DMS 273 (cell line): ENCODE measurements around the gene RCAN3.
"Not testable (repeated sequence)": the region's sequence is repeated elsewhere in the genome, so short reads cannot be mapped to it uniquely, and the experiment has no call there.

Experiments used
- DNase-seq: peaks from one replicate; lab custom pipeline; 2025; ENCODE audit not compliant: unreplicated experiment; lab: John Stamatoyannopoulos, UW

Gene RCAN3

DNA sequence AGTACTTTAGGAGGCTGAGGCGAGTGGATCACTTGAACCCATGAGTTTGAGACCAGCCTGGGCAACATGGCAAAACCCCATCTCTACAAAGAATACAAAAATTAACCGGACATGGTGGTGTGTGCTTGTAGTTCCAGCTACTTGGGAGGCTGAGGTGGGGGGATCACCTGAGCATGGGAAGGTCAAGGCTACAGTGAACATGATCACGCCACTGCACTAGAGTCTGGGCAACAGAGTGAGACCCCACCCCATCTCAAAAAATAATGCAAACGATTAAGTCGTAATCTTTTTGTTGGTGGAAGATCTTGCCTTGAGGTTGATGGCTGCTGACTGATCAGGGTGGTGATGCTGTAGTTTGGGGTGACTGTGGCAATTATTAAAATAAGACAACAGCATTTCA, 6.3 kb downstream of the RCAN3 start:
- DNase-seq: no peak

DNA sequence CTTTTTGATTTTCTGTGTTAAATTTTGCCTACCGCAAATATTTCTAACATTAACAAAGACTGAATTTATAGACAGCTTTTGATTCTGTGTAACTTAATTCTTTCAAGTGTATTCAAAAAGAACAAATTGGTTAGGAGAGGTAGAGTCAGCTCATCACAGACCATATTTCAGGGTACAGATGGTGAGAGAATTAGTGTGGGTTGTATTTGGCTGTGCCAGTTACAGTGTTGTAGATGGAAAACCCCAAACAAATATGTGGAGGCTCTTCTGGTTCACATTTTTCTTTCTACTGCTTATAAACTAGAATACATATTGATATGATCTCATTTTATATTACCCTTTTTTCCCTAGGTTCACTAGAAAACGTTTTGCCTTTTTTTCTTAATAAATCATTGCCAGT, 11.1 kb downstream of the RCAN3 start:
- DNase-seq: no peak

DNA sequence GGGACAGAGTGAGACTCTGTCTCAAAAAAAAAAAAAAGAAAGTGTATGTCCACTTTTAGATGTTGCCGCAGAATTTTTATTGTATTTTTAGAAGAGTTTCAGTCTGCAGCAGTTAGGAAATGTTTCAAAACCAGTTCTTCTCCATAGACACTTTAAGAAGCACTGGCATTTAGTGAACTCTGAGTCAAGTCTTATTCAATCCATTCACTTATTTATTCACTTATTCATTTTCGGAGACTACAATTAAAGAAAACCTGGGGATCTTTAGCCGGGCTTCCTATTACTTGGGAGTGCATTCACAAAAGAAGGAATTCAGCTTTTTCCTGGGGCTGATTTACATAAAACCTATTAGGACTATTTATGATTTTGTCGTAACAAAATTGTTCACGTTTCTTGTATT, 12.3 kb downstream of the RCAN3 start:
- DNase-seq: no peak

DNA sequence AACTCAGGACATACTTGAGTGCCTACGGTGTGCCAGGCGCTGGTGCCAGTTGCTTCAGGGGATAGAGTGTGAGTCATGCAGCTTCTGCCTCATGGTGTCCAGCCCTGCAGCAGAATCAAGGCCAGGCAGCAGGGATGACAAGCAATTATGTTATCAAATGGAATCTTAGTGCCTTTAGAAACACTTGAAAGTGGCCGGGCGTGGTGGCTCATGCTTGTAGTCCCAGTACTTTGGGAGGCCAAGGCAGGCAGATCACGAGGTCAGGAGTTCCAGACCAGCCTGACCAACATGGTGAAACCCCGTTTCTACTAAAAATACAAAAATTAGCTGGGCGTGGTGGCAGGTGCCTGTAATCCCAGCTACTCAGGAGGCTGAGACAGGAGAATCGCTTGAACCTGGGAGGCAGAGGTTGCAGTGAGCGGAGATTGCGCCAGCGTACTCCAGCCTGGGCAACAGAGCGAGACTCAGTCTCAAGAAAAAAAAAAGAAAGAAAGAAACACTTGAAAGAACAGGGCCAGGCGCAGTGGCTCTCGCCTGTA, 13.1 kb downstream of the RCAN3 start:
- DNase-seq: not testable (repeated sequence)

DNA sequence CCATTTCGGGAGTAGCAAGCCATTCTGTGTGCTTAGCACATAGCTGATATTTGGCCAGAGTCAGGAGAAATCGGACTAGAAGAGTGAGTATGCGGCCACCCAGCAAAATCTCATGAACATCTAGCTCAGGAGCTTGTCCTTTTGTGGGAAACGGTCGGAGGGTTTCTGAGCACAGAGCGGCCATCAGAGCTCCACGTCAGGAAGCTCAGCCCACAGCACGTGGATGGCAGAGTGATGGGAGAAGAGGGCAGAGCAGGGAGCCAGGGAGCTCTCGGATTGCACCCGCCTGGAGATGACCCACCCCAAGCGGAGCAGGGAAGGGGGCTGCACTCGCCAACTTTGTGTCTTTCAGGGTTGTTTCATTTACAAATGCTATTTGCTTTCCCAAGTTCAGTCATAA, 13.9 kb downstream of the RCAN3 start:
- DNase-seq: no peak

DNA sequence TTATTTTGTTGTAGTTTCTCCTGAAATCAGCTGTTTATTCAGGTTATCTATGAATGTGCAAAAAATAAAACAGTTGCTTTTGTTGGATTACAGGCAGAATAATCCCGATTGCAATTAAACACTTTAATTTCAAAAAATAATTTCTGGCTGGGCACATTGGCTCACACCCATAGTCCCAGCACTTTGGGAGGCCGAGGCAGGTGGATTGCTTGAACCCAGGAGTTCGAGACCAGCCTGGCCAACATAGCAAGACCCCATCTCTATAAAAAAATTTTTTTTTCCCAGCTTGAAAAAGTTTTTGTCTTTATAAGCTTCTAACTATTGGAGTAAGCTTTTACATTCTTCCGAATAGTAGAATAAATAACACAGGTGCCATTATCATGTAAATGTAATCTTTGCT, 15.3 kb downstream of the RCAN3 start:
- no peak for DNase-seq

DNA sequence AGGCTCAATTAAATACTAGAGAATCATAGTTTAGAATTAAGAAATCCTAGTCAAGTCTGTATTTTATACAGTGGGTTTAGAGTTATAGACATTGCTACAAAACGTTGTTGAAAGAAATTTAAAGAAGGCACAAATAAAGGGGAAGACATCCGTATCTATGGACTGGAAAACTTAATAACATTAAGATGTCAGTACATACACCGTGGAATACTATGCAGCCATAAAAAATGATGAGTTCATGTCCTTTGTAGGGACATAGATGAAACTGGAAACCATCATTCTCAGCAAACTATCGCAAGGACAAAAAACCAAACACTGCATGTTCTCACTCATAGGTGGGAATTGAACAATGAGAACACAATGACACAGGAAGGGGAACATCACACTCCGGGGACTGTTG, 17.6 kb downstream of the RCAN3 start:
- DNase-seq: not testable (repeated sequence)

DNA sequence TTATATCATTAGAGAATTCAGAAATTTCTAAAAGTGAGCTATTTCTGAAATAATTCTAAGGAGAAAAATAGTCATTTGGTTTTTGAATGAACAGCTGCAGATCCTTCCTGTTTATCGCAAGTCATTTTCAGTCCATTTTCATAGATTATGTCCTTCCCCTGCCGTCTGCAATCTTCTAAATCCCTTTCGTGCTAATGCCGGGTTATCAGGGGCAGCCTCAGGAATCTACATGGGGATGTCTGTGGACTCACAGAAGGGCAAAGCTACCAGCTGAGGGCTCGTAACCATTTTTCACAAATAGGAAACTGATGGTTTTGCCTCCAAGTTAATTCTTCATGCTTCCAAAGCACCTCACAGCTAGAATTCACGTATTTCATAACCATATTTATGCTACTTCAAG, 23.0 kb downstream of the RCAN3 start:
- no peak for DNase-seq

DNA sequence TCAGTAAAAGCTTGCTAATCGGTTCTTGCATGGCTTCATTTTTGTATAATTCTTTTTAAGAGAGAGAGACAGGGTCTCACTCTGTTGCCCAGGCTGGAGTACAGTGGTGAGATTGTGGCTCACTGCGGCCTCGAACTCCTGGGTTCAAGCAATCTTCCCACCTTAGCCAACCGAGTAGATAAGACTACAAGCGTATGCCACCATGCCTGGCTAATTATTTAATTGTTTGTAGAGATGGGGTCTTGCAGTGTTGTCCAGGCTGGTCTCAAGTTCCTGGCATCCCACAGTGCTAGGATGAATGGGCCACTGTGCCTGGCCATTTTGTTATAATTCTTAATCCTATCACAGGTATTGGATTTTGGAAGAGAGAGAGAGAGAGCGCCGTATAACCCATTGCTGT, 23.4 kb downstream of the RCAN3 start:
- no peak for DNase-seq

DNA sequence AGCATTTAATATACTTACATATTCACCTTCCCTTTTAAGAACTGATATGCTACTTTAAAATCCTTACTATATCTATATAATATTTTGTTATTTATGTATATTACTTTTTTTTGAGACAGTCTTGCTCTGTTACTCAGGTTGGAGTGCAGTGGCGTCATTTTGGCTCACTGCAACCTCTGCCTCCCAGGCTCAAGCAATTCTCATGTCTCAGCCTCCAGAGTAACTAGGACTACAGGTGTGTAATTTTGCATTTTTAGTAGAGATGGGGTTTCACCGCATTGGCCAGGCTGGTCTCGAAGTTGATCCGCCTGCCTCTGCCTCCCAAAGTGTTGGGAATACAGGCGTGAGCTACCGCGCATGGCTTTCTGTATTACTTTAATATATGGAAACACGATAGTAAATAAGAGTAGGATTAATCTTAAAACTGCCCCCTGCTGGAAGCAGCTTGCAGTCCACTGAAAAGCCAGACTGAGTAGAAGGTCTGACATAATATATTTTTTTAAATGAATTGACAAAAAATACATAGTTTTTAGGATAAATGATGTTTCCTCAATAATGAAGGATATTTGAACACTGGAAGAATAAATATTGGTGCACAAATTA, 24.4 kb downstream of the RCAN3 start:
- DNase-seq: peak; percentile 37

DNA sequence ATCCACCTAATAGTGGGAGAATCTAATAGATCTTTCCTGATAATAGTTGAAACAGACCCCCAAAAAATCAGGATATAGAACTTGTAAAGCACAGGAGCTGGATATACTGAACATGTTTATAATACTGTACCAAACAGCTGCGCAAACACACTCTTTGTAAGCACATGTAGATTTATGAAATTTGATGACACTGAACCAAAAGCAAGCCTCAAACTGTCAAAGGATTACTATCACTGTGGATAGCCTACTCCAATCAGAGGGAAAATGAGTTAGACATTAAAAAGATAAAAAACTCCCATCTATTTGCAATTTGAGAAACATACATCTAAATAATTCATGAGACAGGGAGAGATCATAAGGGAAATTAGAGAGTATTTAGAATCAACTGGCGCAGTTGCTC, 26.1 kb downstream of the RCAN3 start:
- no peak for DNase-seq

DNA sequence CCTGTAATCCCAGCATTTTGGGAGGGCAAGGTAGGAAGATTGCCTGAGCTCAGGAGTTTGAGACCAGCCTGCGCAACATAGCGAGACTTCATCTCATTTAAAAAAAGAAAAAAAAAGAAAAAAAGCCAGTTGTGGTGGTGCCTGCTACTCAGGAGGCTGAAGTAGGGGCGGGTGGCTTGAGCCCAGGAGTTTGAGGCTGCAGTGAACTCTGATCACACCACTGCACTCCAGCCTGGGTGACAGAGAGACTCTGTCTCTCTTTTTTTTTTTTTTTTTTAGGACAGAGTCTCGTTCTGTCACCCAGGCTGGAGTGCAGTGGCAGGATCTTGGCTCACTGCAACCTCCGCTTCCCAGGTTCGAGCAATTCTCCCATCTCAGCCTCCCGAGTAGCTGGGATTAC, 26.7 kb downstream of the RCAN3 start:
- DNase-seq: not testable (repeated sequence)

DNA sequence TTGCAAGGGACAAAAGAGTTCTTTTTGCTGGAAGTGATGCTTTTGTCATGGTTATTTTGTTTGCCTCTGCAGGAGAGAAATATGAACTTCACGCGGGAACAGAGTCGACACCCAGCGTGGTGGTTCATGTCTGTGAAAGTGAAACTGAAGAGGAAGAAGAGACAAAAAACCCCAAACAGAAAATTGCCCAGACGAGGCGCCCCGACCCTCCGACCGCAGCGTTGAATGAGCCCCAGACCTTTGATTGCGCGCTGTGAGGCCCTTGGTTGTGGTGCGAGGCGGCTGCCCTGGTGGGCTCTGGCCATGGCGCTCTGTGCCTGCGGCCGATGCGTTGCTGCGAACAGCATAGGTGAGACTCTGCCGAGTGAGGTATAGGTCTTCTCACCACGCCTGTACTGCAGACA, 32.4 kb downstream of the RCAN3 start:
- DNase-seq: no peak

DNA sequence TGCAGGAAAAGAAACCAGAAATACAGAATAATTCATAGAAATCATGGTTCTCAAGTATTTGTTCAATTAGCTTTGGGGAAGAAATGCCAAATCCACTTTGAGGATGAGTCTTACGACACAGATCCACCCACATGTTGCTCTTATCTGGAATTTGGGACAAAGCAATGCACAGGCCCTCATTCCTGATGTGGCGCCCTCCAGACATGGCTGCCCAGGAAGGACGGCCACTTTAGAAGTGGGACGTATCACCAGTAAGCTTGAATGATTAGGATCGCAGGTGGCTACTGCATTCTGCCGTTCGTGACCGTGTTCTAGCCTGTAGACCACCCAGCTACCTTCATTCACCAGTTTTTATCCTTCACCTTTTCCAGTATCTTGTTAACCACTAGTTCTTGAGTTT, 33.1 kb downstream of the RCAN3 start:
- no peak for DNase-seq

DNA sequence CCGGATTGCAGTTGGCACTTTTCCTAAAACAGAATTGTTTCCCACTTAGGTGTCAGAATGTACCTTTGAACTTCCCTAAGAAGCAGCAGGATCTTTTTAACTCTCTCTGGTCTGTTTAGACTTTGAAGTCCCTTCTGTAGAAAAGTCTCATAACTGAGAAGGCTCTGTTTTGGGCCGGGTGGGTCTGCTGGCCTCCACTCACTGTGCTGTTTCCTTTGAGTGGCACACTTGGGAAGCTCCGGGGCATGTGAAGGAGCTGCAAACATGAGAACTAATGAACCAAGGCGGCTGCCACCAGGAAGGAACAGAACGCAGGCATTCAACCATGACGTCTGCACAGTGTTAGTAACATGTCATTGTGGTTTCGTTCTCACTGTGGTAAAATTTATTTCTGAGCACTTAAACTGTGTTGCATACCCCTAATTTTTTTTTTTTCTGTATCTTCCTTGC, 33.8 kb downstream of the RCAN3 start:
- no peak for DNase-seq

DNA sequence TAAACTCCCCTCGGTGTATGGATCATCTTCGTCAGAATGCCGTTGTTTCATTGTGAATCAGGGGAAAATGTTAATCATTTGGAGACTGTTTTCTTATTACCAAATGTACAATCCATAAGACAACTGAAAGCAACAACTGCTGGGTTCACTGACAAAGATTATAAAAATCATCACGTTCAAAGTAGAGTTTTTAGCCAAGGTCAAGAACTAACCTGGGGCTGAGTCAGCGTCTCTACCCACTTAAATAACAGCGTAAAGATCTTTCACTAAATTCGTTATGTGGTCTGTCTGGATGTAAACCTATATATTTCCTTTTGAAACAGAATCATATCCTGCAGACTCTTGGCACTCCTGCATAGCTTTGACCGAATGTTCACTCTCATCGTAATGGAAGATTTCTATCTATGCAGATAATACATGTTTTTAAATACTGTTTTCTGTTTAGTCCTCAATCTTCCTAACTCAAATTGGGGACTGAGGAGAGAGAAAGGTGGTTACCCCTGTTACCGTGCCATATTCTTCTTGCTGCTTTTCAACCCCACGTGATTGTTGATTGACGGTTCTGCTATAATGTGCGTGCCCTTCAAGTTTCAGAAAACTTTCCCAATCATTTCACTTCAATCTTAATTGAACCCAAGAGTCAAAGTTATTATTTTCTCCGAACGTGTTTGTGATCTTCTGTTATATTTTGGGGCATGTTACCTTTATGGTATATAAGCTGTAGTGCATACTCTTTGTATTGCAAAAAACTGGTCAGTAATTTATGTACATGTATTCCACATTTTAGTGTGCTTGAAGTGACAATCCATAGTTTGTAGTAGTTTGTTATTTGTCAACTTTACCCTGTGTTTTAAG, 37.6 kb downstream of the RCAN3 start:
- no peak for DNase-seq

DNA sequence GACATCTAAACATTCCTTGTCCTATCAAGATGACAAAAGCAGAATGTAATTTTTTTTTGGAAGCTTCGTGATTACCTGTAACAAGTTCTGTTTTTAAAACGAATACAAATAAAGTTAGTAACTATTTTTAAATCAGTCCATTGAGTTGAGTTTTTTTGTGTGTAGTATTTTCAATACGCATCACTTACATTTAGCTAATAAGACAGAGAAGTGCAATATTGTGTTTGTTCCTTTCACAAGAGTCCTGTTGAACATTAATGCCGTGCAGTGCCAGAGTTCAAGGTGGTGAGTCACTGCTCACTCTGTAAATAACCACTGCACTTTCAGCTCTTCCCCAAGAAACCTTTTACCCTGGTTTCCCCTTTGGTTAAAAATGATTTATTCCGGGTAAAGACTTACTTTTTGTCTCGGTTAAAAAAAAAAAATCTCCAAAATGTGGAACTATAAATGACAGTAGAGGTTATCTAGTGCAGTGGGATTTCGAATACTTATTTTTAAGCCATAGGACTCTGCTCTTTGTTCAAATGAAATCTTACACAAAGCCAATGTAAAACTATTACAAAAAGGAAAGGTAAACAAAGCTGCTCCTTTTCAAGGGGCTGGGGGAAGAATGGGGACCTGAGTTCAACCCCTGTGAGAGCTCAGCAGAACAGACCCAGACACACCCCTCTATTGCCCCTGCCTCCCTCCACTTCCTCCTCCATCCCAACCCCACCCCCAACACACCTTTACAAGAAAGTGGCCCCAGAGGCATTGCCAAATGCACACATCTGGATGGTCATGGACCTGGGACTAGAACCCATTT, 38.5 kb downstream of the RCAN3 start:
- no peak for DNase-seq

DNA sequence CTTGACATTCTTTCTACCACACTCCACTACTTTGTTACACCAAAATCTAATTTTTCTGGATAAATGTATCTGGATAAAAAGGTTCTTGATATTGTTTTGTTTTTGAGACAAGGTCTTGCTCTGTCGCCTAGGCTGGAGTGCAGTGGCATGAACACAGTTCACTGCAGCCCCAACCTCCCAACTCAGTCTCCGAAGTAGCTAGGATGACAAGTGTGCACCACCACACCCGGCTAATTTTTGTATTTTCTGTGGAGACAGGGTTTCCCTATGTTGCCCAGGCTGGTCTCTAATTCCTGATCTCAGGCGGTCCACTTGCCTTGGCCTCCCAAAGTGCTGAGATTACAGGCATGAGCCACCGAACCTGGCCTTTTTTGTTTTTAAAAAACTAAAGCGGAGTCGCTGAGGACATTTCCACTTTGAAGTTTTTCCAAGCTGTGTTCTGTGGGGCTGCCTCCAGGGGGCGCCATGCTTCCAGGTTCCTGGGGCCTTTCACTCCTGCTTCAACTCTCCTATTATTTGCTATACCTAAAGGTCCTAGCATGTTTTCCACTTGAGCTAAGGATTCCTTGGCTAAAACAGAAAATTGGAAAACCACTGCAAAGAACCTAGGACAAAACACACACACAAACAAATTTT, 39.2 kb downstream of the RCAN3 start:
- peak; percentile 26 for DNase-seq

DNA sequence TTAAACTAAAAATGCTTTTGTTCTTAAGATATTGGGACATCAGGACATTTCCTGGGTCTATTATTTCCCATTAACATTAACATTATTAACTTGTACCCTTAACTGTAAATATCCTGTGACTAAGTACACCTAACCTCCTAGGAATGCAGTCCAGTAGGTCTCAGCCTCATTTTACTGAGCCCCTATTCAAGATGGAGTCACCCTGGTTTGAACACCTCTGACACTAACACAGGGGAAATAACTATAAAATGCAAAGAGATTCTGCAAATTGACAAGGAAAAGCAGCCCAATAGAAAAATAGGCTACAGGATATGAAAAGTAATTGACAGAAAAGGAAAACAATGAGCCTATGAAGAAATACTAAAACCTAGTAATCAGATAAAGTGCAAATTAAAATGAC, 41.6 kb downstream of the RCAN3 start:
- no peak for DNase-seq

DNA sequence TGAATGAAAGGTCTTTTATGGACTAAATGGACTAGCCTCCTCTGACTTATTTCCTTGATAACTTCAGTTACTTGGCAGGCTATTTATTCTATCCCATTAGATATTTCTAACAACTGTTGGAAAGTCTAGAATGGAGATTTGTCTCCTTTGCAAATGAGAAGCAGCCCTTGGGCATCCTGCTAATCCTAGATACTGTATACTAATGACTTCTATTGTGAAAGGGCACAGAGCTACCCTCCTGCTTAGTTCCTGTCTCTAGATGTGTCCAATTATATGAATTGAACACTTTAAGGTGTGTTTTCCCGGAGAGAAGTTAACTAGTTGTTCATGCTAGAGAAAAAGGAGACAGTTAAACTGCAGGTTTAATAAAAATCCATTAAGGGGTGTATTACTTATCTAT, 43.0 kb downstream of the RCAN3 start:
- no peak for DNase-seq

DNA sequence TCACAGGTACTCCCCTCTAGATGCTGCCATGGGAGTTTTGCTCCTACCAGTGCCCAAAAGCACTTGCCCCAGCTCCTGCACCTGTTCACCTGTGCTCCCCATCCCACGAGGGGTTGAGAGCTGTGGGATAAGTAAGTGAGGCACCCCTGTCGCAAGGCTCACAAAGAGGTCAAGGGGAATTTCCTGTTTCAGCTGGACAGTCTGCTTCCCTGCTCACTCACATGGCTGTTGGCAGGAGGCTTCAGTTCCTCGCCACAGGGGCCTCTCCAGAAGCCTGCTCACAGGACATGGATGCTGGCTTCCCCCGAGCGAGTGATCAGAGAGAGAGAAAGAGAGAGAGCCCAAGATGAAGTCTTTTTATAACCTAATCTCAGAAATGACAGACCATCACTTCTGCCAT, 44.6 kb downstream of the RCAN3 start:
- no peak for DNase-seq
